Left kidney (tissue), 2 donors: ENCODE results near the gene PDZRN3. TPM values are rescaled to one million over a fixed set of nuclear protein-coding genes. Genes with fewer than 3 reads are reported as not detected.

Experiments used
- DNase-seq: peaks from one replicate; pipeline ENCODE4 v3.0.0-alpha.2; 2013
- polyA plus RNA-seq: library from polyadenylated mRNA; unstranded; fragments of 120-200 nt; gene quantifications from one replicate; pipeline ENCODE4 v1.2.1, GENCODE V29; 2013; ENCODE audit not compliant: insufficient read length

PDZRN3 gene
- polyA plus RNA-seq, 1 donor = 48.5 TPM

DNA sequence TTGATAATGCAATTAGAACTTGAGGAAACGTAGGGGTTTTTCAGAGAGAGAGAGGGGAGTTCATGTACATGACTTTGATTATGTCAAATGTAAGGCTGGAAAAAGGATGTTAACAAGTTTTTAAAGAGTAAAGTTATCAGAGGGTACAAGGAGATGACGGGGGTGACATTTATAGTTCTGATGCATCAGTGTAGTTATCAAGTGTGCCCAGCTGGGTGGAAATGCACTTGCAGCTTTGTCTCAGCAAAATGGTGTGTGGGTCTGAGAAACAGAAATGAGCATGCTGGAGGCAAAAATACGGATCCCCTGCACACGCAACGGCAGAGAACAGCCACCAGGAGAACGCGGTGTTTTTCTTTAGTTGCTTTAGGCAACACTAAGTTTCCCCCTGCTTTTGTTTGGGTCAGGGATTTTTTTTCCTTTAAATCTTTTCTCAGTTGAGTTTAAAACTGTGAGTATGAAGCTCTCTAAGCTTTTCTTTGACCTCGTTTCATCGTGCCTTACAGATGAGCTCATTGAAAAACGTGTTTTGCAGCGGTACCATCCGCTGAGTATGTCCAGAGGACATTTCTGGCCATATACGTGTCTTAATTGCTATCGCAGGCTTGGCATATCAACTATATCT is 205.4 kb downstream of the PDZRN3 start:
- DNase-seq = no peak

DNA sequence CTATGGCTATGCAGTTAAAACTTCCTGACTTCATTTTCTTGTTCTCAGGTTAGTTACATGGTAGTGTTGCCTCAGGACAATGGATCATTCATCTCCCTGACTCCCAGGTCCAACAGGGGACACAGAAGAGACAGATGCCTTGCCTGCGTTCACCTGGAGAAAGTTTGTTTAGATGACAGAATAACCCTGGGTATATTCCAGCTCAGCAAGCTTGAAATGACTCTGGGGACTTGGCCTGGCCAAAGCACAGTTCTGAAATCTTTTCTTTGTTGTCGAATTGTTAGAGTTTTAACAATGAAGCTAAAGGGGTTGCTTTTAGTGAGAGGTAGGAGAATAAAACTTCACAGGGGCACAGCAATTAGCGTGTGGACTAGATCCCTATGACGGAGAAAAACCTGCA is 206.1 kb downstream of the PDZRN3 start:
- DNase-seq = no peak

DNA sequence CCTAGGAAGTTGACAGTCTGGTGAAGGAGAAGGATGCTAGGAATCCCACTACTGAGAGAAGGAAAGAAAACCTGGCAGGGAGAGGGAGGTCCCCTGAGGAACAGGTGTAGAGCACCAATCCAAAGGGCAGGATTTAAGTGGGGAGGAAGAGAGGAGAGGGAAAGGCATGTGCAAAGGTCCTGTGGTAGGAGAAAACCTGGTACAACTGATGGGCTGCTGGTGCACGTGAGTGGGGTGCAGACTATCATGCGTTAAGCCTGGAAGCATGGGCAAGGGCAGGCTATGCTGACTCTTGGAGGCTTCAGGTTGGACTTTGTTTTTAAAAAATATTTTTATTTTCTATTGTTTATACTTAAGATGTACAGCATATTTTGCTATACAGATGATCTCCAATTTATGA is 209.6 kb downstream of the PDZRN3 start:
- no peak for DNase-seq

- DNase-seq = no peak
These were observed 211.1 kb downstream of the PDZRN3 start for GRCh38 chr3:73413619-73414018.

DNA sequence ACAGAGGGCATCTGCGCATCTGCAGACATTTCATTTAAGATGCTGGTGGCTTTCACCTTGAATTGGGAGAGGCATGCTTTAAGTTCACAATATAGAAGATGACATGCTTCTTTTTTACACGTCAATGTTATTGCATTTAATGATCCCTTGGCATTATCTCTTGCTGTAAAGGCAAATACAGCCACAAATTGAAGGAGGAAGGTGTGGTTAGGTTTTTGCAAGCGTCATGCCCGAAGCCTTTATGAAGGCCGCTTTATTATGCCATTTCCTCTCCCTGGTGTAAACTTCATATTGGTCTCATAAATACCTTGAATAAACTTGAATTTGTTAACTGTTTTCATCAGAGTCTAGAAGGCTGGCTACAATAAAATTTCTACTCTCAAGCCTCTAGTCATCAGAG is 212.7 kb downstream of the PDZRN3 start:
- DNase-seq = no peak

DNA sequence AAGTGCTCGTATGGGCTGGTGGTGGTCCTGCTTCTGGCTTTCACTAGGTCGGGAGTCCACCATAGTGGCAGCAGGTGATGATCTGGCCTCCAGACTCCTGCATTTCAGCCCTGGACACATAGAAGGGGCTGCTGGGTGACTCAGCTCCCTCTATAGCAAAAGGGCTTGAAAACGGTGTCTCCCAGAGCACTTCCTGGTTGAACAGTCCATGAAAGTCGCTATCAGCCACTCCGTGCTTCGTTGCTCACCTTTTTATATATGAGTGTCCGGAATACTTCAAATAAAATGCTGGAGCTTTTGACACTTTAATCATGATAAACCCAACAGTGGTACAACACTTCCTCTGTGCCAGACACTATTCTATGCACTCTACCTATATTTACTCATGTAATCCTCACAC is 213.2 kb downstream of the PDZRN3 start:
- DNase-seq = no peak

DNA sequence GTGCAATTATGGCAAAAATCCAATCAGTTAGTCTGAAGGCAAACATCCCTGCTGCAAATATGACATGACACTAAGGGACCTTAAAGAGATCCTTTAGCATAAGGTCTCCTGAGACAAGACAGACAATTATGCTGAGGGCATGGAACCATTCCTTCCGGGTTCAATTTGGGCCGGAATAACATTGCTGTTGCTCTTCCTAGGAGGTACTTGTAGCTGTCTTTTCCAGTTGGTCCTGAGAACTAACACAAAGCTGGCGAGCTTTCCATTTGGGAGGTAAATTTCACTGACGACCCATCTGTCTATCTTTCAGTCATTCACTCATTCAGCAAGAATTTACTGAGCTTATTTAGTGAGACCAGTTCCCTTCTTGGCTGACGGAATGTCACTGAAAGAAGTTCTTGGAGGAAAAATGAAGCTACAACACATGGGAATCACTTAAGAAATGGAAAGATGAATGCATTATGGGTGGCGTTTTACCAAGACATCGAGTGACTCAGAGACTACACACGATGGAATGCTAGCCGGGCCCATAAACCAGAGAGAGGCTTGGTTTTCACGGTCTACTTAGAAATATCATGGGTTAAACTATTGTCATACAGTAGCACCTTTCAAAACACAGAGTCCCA is 215.5 kb downstream of the PDZRN3 start:
- no peak for DNase-seq

DNA sequence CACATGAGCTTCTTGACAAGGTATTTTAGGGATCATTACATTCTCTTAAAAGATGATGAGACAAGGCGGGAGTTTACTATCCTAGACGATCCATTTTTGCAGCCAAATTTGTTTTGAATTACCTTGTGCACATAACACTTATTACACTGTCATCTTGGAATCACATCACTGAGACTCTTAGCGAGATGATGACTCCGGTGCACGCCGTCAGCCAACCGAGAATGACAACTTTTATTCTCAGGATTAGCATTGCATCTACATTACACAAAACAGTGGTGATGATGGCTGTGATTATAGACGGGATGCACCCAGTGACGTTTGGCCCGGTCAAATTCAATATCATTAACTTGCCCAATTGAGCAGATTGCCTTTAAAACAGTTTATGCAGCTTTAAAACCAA is 216.1 kb downstream of the PDZRN3 start:
- no peak for DNase-seq

- no peak for DNase-seq
These were observed 217.2 kb downstream of the PDZRN3 start for GRCh38 chr3:73407577-73407976.

DNA sequence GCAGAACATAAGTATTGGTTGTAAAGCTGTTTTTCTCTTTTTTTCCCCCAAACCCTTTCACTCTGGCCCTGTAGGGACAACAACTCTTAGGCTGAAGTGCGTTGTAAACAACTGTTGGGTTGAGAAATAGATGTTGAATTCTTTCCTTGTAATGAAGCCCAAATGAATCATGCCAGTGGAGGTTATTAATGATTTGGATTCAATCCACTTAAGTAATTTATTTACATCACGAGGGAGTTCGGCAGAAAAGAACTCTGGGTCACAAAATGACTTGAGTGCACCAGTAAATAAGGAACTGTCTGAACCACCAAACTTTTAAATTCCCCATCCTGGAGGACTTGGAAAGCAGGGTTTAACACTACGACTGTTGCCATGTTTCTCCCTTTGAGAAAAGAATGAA is 218.9 kb downstream of the PDZRN3 start:
- peak; percentile 55 for DNase-seq

- no peak for DNase-seq
These were observed 219.7 kb downstream of the PDZRN3 start for GRCh38 chr3:73405000-73405399.

- no peak for DNase-seq
These were observed 220.3 kb downstream of the PDZRN3 start for GRCh38 chr3:73404435-73404834.

GRCh38 chr3:73403444-73403843 is 221.3 kb downstream of the PDZRN3 start:
- DNase-seq = no peak

DNA sequence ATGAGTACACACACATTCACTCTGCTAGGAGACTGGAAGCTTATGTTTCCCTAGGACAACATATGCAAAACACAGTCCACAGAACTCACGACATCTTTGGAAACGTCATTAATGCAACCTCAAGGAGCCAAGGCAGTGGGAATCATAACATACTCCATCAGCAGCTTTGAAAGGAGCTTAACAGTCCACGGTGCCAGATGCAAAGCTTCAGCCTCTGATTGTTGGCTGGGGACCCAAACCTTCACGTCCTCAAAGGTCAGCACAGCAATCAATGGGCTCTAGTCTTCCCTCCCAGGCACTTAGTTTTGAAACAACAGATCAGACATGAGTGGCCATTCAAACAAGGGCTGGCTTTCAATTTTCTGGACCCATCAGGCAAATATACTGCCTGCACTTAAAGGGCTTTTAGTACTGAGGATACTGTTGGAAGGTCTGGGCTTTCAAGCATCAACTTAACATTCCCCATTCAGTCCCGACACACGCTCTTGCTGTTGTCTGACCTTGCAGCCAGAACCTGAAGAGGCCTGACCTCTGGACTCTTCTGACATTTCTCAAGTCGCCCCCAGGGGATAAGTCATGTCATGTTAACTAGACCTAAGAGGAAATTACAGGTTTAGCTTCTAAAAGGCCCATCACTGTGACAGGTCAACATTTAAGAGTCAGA is 223.0 kb downstream of the PDZRN3 start:
- DNase-seq = peak; percentile 64

DNA sequence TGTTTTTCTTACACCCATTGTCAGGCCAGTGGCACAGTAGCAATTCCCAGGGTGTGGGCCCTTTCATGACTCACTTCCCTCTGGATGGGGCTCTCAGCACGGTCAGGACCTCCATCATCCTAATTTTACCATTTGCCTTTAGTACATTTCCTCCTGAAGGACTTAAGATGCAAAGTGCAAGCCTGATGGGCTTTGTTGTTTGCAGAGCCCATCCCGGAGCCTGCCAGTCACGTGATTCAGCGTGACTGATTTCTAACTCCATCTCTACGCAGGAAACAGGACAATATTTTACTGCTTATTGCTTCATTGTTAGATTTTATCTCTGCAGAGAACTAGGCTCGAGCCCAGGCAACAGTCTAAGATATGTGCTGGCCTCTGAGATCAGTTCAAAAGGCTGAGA is 223.7 kb downstream of the PDZRN3 start:
- DNase-seq = no peak

GRCh38 chr3:73399666-73400253 is 225.0 kb downstream of the PDZRN3 start:
- no peak for DNase-seq

DNA sequence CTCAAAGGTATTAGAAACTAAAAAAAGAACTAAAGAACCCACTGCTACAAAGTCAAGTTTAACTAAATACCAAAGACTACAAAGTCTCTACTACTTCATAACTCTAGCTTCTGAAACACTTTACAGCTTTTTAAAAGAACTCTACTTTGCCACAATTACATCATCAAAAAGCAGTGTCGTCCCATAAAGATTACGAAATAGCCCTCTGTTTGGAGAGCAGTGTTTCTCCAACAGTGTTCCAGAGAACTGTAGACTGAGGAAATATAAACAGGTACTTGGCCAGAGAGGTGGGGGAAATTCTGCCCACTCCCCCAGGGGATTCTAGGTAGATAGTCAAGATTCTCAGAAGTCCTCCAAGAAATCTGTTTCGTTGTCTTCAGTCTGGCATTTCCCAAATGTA is 225.6 kb downstream of the PDZRN3 start:
- DNase-seq = no peak

GRCh38 chr3:73398084-73398483 is 226.7 kb downstream of the PDZRN3 start:
- DNase-seq = no peak

GRCh38 chr3:73394240-73394639 is 230.5 kb downstream of the PDZRN3 start:
- DNase-seq = peak; percentile 20

GRCh38 chr3:73393005-73393404 is 231.7 kb downstream of the PDZRN3 start:
- no peak for DNase-seq

DNA sequence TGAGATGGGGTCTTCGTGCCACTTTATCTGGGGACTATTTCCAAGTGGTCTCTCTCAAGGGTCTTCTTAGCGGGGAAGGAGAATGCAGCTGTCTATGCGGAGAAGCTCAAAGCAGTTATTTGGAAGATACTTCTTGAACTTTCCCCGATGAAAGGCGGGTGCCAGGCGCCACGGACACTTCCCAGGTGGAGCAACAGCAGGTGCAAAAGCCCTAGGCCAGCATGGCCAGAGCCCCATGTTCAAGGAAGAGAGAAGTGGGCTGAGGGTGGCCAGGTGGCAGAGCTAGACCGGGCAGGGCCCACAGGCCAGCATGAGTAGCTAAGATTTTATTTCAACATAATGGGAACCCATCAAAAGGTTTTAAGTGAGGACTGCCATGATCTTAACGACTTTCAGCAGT is 232.8 kb downstream of the PDZRN3 start:
- no peak for DNase-seq

DNA sequence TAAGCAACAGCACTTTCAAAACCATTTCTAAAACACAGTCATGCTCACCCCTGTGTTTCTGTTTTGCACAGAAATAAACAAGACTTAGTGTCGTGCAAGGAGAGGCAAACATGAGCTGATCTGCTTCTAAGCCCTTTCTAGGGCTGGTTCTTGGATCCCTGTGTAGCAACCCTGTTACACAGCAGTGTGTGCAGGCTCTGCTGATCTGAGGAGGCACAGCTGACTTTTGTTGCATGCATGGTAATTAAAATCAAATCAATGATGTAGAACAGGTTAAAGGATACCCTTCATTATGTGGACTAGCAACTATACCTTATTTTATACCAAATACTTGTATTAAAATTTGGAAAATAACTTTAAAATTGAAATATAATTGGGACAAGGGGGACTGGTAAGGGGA is 234.8 kb downstream of the PDZRN3 start:
- DNase-seq = no peak

- no peak for DNase-seq
These were observed 235.5 kb downstream of the PDZRN3 start for GRCh38 chr3:73389117-73389813.
